ENCODE measurements around the gene AAR2. TPM values are rescaled to one million over a fixed set of nuclear protein-coding genes. Genes with fewer than 3 reads are reported as not detected.

Gene AAR2
- total RNA-seq, 1 donor from 2014 or later, result 13.3 TPM

DNA sequence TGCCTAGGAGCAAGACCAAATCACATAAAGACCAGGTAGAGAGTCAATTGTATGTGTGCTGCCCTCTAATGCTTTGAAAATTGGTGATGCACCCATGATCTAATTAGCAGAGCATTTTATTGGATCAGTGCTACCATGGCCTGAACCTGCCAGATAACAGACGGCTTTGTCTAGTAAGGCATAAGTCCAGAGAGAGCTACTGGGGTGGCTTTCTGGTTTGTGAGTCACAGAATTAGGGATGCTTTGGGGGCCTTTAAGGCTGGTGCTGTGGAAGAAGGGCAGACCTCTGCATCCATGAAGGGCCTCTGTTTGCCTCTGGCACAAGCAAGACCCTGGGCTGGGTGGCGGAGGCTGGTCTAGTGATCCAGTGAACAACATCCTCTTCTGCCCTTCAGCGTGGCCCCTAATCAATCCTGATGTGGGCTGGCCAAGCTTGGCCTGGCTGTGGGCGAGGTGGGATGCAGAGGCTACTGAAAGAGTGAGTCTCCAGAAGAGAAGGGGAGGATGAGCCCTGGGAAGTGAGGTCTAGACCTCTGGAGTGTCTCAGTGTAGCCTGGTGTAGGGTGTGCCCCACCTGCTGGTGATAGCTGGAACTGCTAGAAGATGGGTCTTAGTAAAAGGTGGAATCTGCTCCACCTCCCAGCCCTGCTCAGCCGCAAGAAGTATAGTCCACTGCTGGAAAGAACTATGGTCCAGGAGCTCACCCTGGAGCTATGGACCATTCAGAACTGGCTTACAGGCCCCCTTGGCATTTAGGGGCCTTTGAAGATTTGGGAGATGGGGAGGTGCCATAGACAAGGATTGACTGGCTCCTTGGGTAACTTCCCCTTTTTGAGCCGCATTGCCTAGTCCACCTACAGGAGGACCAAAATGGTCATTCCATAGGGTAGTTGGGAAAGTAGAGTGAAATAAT, 36.7 kb upstream of the AAR2 start:
- TF ChIP-seq, protein P1, sequence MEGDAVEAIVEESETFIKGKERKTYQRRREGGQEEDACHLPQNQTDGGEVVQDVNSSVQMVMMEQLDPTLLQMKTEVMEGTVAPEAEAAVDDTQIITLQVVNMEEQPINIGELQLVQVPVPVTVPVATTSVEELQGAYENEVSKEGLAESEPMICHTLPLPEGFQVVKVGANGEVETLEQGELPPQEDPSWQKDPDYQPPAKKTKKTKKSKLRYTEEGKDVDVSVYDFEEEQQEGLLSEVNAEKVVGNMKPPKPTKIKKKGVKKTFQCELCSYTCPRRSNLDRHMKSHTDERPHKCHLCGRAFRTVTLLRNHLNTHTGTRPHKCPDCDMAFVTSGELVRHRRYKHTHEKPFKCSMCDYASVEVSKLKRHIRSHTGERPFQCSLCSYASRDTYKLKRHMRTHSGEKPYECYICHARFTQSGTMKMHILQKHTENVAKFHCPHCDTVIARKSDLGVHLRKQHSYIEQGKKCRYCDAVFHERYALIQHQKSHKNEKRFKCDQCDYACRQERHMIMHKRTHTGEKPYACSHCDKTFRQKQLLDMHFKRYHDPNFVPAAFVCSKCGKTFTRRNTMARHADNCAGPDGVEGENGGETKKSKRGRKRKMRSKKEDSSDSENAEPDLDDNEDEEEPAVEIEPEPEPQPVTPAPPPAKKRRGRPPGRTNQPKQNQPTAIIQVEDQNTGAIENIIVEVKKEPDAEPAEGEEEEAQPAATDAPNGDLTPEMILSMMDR (IDR thresholded peaks at IDR 0.05; ENCODE audit: borderline replicate concordance), result peak; percentile 93
- H3K36me3 ChIP-seq, result peaks cover 8% of the 10 kb centered on the region

DNA sequence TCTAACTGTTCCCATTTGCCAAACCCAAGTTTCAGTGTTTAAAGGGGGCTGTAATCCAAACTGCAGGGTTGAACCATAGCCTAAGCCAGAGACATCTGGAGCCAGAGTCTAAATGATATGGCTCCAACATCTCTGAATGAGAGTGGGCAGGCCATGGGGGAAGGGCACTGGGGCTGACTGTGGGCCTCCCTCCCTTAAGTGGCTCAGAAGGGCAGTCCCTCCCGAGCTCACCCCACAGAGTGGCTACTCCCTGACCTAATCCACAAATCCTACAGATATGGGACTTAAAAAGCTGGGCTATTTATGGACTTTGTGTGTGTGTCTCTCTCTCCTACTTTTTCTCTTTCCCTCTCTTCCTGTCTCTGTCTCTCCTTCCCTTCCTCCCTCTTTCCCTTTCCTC, 35.8 kb upstream of the AAR2 start:
- DNase-seq, result no peak
- Histone ChIP-seq H3K9me3 (replicated peaks) (no peaks in the 10 kb centered on the region), H3K27ac (replicated peaks) (no peak overlapping the region), H3K4me1 (peaks cover 6% of the 10 kb centered on the region), H3K4me3 (no peak overlapping the region), H3K36me3 (no peaks in the 10 kb centered on the region), H3K27me3 (ENCODE audit: low read depth) (no peaks in the 10 kb centered on the region)
- intact Hi-C loops (cut with micrococcal nuclease), result no loop called here
- TF ChIP-seq, protein P1 (IDR thresholded peaks at IDR 0.05; ENCODE audit: borderline replicate concordance), result no peak

More for the DNA sequence above, 36.7 kb upstream of the AAR2 start:
- intact Hi-C loops (cut with micrococcal nuclease), result loop anchor here (5.0 kb wide), 1 partner anchor 42 kb away; no protein-coding TSS in a partner anchor
- Histone ChIP-seq H3K9me3 (replicated peaks) (no peaks in the 10 kb centered on the region), H3K4me3 (no peak overlapping the region), H3K27ac (replicated peaks) (no peak overlapping the region), H3K4me1 (peaks cover 6% of the 10 kb centered on the region), H3K27me3 (ENCODE audit: low read depth) (no peaks in the 10 kb centered on the region)
- peak; percentile 75 for DNase-seq

DNA sequence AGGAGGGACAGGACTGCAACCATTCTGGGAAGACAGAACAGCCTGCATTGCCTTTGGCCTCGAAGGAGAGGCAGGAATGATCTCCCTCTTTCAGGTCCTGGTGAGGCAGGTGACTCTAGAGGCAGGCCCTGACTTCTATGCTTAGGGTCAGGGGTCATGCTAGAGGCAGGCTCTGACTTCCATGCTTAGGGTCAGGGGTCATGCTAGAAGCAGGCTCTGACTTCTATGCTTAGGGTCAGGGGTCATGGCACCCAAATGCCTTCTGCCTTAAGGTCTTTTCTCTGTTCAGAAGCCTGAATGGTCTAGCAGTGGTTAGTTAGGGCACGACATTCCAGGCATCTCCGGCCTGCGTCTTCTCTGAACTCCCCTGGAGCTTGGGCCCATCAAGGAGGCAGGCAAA, 35.1 kb upstream of the AAR2 start:
- Histone ChIP-seq H3K4me3 (no peak overlapping the region), H3K9me3 (replicated peaks) (no peaks in the 10 kb centered on the region), H3K27ac (replicated peaks) (no peak overlapping the region), H3K36me3 (no peaks in the 10 kb centered on the region), H3K4me1 (peaks cover 6% of the 10 kb centered on the region), H3K27me3 (ENCODE audit: low read depth) (no peaks in the 10 kb centered on the region)
- intact Hi-C loops (cut with micrococcal nuclease), result no loop called here
- TF ChIP-seq, protein P1 (IDR thresholded peaks at IDR 0.05; ENCODE audit: borderline replicate concordance), result no peak
- DNase-seq, result no peak

DNA sequence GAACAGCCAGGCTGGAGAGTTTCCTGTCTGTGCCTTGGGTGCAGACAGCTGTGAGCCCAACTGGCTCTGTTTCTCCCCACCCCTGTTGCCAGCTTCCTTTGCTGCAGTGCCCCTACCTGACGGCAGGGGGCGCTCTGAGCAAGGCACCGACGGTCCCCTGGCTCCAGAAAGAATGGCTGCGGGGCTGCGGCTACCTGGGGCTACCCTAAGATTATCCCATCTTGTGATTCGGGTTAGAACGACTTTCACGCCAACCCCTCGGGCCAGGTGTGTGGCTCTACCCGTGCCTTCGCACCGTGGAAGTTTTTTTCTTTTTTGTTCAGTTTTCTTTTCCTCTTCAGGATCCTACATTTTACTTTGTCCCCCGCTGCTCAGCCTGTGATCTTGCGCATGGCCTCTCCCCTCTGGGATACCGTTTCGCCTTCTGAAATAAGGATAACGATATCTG, 33.4 kb upstream of the AAR2 start:
- Histone ChIP-seq H3K27ac (replicated peaks) (no peak overlapping the region), H3K4me3 (no peak overlapping the region), H3K4me1 (no peaks in the 10 kb centered on the region), H3K9me3 (replicated peaks) (no peaks in the 10 kb centered on the region), H3K27me3 (ENCODE audit: low read depth) (no peaks in the 10 kb centered on the region), H3K36me3 (no peaks in the 10 kb centered on the region)
- TF ChIP-seq, protein P1 (IDR thresholded peaks at IDR 0.05; ENCODE audit: borderline replicate concordance), result peak; percentile 97
- peak; percentile 65 for DNase-seq
- intact Hi-C loops (cut with micrococcal nuclease), result no loop called here

DNA sequence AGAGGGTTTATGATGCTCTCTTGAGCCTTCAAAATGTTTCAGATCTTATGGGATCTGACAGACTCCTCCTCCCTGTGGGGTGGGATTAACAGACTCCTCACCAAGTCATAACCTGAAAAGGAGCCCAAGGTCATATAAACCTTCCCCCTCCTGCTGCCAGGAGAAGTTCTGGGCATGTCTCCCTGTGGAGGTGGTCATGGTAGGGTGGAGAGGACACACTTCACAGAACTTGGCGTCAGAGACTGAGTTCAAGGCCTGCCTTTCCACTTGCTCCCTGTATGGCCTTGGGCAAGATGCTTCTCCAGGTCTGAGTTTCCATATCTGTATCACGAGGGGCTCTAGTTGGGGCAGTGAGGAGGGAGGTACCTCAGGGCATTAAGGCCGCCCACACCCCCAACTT, 32.4 kb upstream of the AAR2 start:
- intact Hi-C loops (cut with micrococcal nuclease), result no loop called here
- H3K36me3 ChIP-seq, result no peaks in the 10 kb centered on the region
- no peak for DNase-seq

More for the DNA sequence above, 32.4 kb upstream of the AAR2 start:
- no peaks in the 10 kb centered on the region for H3K9me3 ChIP-seq (replicated peaks)
- no peaks in the 10 kb centered on the region for H3K27me3 ChIP-seq (ENCODE audit: low read depth)
- H3K4me3 ChIP-seq, result no peak overlapping the region
- no peak overlapping the region for H3K27ac ChIP-seq (replicated peaks)
- TF ChIP-seq, protein P1 (IDR thresholded peaks at IDR 0.05; ENCODE audit: borderline replicate concordance), result no peak
- no peaks in the 10 kb centered on the region for H3K4me1 ChIP-seq

Data from left ventricle myocardium inferior (tissue), 1 donor.